GM18505 (cell line): Measurements from ENCODE around the gene TECPR2.

ENCODE experiments used
- ATAC-seq: cut with Tn5 transposase; IDR thresholded peaks from one replicate; pipeline ENCODE4 v1.9.1; 2021; ENCODE audit not compliant: unreplicated experiment
- POLR2A ChIP-seq: IDR thresholded peaks from 4 replicates; pipeline ENCODE4 v1.6.1; 2011; ENCODE audit warnings: borderline replicate concordance; ENCODE audit not compliant: insufficient read depth, insufficient read length; ENCODE audit errors: extremely low read depth

The TECPR2 gene

GRCh38 chr14:102485693-102486512 lies 123.2 kb downstream of the TECPR2 start:
- no peak for TF ChIP-seq POLR2A

GRCh38 chr14:102486513-102487203 lies 123.9 kb downstream of the TECPR2 start:
- no peak for TF ChIP-seq POLR2A
- no peak for ATAC-seq

More at GRCh38 chr14:102485693-102486512, 123.2 kb downstream of the TECPR2 start:
- no peak for ATAC-seq

GRCh38 chr14:102487204-102487577 lies 124.5 kb downstream of the TECPR2 start:
- no peak for TF ChIP-seq POLR2A
- no peak for ATAC-seq

- no peak for ATAC-seq
These were observed 127.7 kb downstream of the TECPR2 start for GRCh38 chr14:102490456-102490855.

GRCh38 chr14:102491366-102491765 lies 128.6 kb downstream of the TECPR2 start:
- TF ChIP-seq POLR2A: no peak
- ATAC-seq: no peak

More at GRCh38 chr14:102490456-102490855, 127.7 kb downstream of the TECPR2 start:
- TF ChIP-seq POLR2A: no peak

GRCh38 chr14:102491786-102492530 lies 129.2 kb downstream of the TECPR2 start:
- no peak for ATAC-seq

GRCh38 chr14:102492531-102492910 lies 129.8 kb downstream of the TECPR2 start:
- no peak for TF ChIP-seq POLR2A
- no peak for ATAC-seq

More at GRCh38 chr14:102491786-102492530, 129.2 kb downstream of the TECPR2 start:
- TF ChIP-seq POLR2A: no peak

- TF ChIP-seq POLR2A: no peak
- no peak for ATAC-seq
These were observed 130.4 kb downstream of the TECPR2 start for GRCh38 chr14:102493096-102493495.

GRCh38 chr14:102493585-102493984 lies 130.8 kb downstream of the TECPR2 start:
- ATAC-seq: no peak
- no peak for TF ChIP-seq POLR2A

- ATAC-seq: no peak
- no peak for TF ChIP-seq POLR2A
These were observed 133.0 kb downstream of the TECPR2 start for GRCh38 chr14:102495491-102496330.

- TF ChIP-seq POLR2A: no peak
These were observed 133.6 kb downstream of the TECPR2 start for GRCh38 chr14:102496331-102496691.

GRCh38 chr14:102496958-102497744 lies 134.4 kb downstream of the TECPR2 start:
- TF ChIP-seq POLR2A: no peak
- no peak for ATAC-seq

More at GRCh38 chr14:102496331-102496691, 133.6 kb downstream of the TECPR2 start:
- ATAC-seq: no peak
